ENCODE data around the gene UQCRQ.
A peak's percentile ranks its signal among the peaks of the same experiment; 100 is the strongest.

UQCRQ gene

GRCh38 chr5:132866342-132867045 lies at the start of gene UQCRQ, which contains the start of gene GDF9:
Gene UQCRQ, plus strand, starts transcription at chr5:132866642. Its CDS starts 240 bp downstream, at chr5:132866882.
Gene GDF9, minus strand, starts transcription at chr5:132866469. Its CDS starts 1,936 bp downstream, at chr5:132864533.
- Histone ChIP-seq H3K9me2 (replicated peaks; ENCODE audit: low read depth, low read length) (no peaks in the 10 kb centered on the region), H3K4me3 (ENCODE audit: low read length, poor library complexity, severe bottlenecking) (peak within 1 kb of the TSS; percentile 88), H3K9ac (ENCODE audit: low read depth, low read length, poor library complexity, severe bottlenecking) (peak within 1 kb of the TSS; percentile 84), H3K36me3 (ENCODE audit: insufficient read depth, low read length) (peaks cover 7% of the 10 kb centered on the region; the same call in 1 of the 2 replicates), H3K4me2 (ENCODE audit: low read depth, low read length, poor library complexity, severe bottlenecking) (peak within 1 kb of the TSS; percentile 86), H2AFZ (ENCODE audit: low read length) (peak within 1 kb of the TSS; percentile 84), H3K79me2 (ENCODE audit: insufficient read depth, low read length) (peaks cover 22% of the 10 kb centered on the region), H4K20me1 (ENCODE audit: insufficient read depth, low read length, poor library complexity, severe bottlenecking) (peaks cover 11% of the 10 kb centered on the region), H3K4me1 (ENCODE audit: insufficient read depth, low read length, poor library complexity, severe bottlenecking) (peaks cover 5% of the 10 kb centered on the region), H3K27me3 (ENCODE audit: insufficient read depth, low read length, poor library complexity, severe bottlenecking) (no peaks in the 10 kb centered on the region), H3K9me3 (ENCODE audit: insufficient read depth, low read depth, low read length) (no peaks in the 10 kb centered on the region), H3F3A (ENCODE audit: low read depth) (no peaks in the 10 kb centered on the region)
- TF ChIP-seq, protein P1, sequence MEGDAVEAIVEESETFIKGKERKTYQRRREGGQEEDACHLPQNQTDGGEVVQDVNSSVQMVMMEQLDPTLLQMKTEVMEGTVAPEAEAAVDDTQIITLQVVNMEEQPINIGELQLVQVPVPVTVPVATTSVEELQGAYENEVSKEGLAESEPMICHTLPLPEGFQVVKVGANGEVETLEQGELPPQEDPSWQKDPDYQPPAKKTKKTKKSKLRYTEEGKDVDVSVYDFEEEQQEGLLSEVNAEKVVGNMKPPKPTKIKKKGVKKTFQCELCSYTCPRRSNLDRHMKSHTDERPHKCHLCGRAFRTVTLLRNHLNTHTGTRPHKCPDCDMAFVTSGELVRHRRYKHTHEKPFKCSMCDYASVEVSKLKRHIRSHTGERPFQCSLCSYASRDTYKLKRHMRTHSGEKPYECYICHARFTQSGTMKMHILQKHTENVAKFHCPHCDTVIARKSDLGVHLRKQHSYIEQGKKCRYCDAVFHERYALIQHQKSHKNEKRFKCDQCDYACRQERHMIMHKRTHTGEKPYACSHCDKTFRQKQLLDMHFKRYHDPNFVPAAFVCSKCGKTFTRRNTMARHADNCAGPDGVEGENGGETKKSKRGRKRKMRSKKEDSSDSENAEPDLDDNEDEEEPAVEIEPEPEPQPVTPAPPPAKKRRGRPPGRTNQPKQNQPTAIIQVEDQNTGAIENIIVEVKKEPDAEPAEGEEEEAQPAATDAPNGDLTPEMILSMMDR (conservative IDR thresholded peaks at IDR 0.05; ENCODE audit: low read length) = no peak
- no peak for TF ChIP-seq EZH2phosphoT487 (IDR thresholded peaks at IDR 0.05; ENCODE audit: borderline replicate concordance)

GRCh38 chr5:132817011-132817410 lies 49.4 kb upstream of the UQCRQ start:
- Histone ChIP-seq H3K9me3 (ENCODE audit: insufficient read depth, low read depth, low read length) (no peaks in the 10 kb centered on the region), H2AFZ (ENCODE audit: low read length) (no peak overlapping the region), H3K4me1 (ENCODE audit: insufficient read depth, low read length, poor library complexity, severe bottlenecking) (no peaks in the 10 kb centered on the region), H4K20me1 (ENCODE audit: insufficient read depth, low read length, poor library complexity, severe bottlenecking) (no peaks in the 10 kb centered on the region), H3K4me3 (ENCODE audit: low read length, poor library complexity, severe bottlenecking) (no peak overlapping the region), H3K36me3 (ENCODE audit: insufficient read depth, low read length) (no peaks in the 10 kb centered on the region), H3K79me2 (ENCODE audit: insufficient read depth, low read length) (no peaks in the 10 kb centered on the region), H3K9me2 (replicated peaks; ENCODE audit: low read depth, low read length) (no peaks in the 10 kb centered on the region), H3F3A (ENCODE audit: low read depth) (no peaks in the 10 kb centered on the region), H3K27me3 (ENCODE audit: insufficient read depth, low read length, poor library complexity, severe bottlenecking) (no peaks in the 10 kb centered on the region), H3K4me2 (ENCODE audit: low read depth, low read length, poor library complexity, severe bottlenecking) (no peak overlapping the region), H3K9ac (ENCODE audit: low read depth, low read length, poor library complexity, severe bottlenecking) (no peak overlapping the region)
- TF ChIP-seq, protein P1 (conservative IDR thresholded peaks at IDR 0.05; ENCODE audit: low read length) = no peak
- TF ChIP-seq EZH2phosphoT487 (IDR thresholded peaks at IDR 0.05; ENCODE audit: borderline replicate concordance) = no peak

- TF ChIP-seq, protein P1 (conservative IDR thresholded peaks at IDR 0.05; ENCODE audit: low read length) = no peak
- TF ChIP-seq EZH2phosphoT487 (IDR thresholded peaks at IDR 0.05; ENCODE audit: borderline replicate concordance) = no peak
- Histone ChIP-seq H3K9me3 (ENCODE audit: insufficient read depth, low read depth, low read length) (no peaks in the 10 kb centered on the region), H3K79me2 (ENCODE audit: insufficient read depth, low read length) (no peaks in the 10 kb centered on the region), H3K27me3 (ENCODE audit: insufficient read depth, low read length, poor library complexity, severe bottlenecking) (no peaks in the 10 kb centered on the region), H3K9me2 (replicated peaks; ENCODE audit: low read depth, low read length) (no peaks in the 10 kb centered on the region), H2AFZ (ENCODE audit: low read length) (no peak overlapping the region), H3K36me3 (ENCODE audit: insufficient read depth, low read length) (no peaks in the 10 kb centered on the region), H3K9ac (ENCODE audit: low read depth, low read length, poor library complexity, severe bottlenecking) (no peak overlapping the region), H3K4me3 (ENCODE audit: low read length, poor library complexity, severe bottlenecking) (no peak overlapping the region), H3K4me1 (ENCODE audit: insufficient read depth, low read length, poor library complexity, severe bottlenecking) (no peaks in the 10 kb centered on the region), H4K20me1 (ENCODE audit: insufficient read depth, low read length, poor library complexity, severe bottlenecking) (no peaks in the 10 kb centered on the region), H3F3A (ENCODE audit: low read depth) (no peaks in the 10 kb centered on the region), H3K4me2 (ENCODE audit: low read depth, low read length, poor library complexity, severe bottlenecking) (no peak overlapping the region)
Measured at GRCh38 chr5:132819468-132819867, 47.0 kb upstream of the UQCRQ start.

Data from Loucy (cell line).